Neural cell (in vitro differentiated cells): ENCODE measurements around the gene OR52A1. TPM values are rescaled to one million over a fixed set of nuclear protein-coding genes. Genes with fewer than 3 reads are reported as not detected.

Experiments used
- H2AFZ ChIP-seq: fragments of 200-600, 300-800 bp; sonication (generic), shearing (Covaris generic); 2 replicates; pipeline ENCODE4 v1.6.0; 2014; ENCODE audit warnings: low read depth, mild to moderate bottlenecking, antibody characterized with exemption, low read length, moderate library complexity
- H3F3A ChIP-seq: fragments of 200-600 bp; shearing (Covaris generic); 2 replicates; pipeline ENCODE4 v1.6.1; 2016; ENCODE audit warnings: mild to moderate bottlenecking, moderate library complexity, mixed read lengths, antibody characterized with exemption, low read length; ENCODE audit not compliant: insufficient read depth, poor library complexity, severe bottlenecking
- H3K27ac ChIP-seq: fragments of 200-600, 300-800 bp; sonication (generic), shearing (Covaris generic); 2 replicates; pipeline ENCODE4 v1.5.1; 2014; ENCODE audit warnings: mild to moderate bottlenecking, low read length, moderate library complexity
- H3K27me3 ChIP-seq: fragments of 300-800, 200-600 bp; sonication (generic), shearing (Covaris generic); 2 replicates; pipeline ENCODE4 v1.6.0; 2014; ENCODE audit warnings: mild to moderate bottlenecking, low read depth, low read length, moderate library complexity; ENCODE audit not compliant: insufficient read depth
- H3K36me3 ChIP-seq: fragments of 300-800, 200-600 bp; sonication (generic), shearing (Covaris generic); 2 replicates; pipeline ENCODE4 v1.5.1; 2014; ENCODE audit warnings: mild to moderate bottlenecking, antibody characterized with exemption, low read length, moderate library complexity; ENCODE audit not compliant: insufficient read depth
- H3K4me2 ChIP-seq: fragments of 300-800, 200-600 bp; sonication (generic), shearing (Covaris generic); 2 replicates; pipeline ENCODE4 v1.6.0; 2014; ENCODE audit warnings: mild to moderate bottlenecking, low read length
- H3K4me3 ChIP-seq: fragments of 300-800, 200-600 bp; sonication (generic), shearing (Covaris generic); 2 replicates; pipeline ENCODE4 v1.5.1; 2014; ENCODE audit warnings: mild to moderate bottlenecking, low read length, moderate library complexity
- H3K79me2 ChIP-seq: fragments of 200-600 bp; shearing (Covaris generic); replicated peaks from 2 replicates; pipeline ENCODE4 v1.6.0; 2014; ENCODE audit warnings: mild to moderate bottlenecking, low read length, moderate library complexity; ENCODE audit not compliant: insufficient read depth
- H3K9ac ChIP-seq: fragments of 300-800, 200-600 bp; sonication (generic), shearing (Covaris generic); 2 replicates; pipeline ENCODE4 v1.6.1; 2016; ENCODE audit warnings: mild to moderate bottlenecking, low read length, mixed read lengths
- H3K9me2 ChIP-seq: fragments of 200-600 bp; shearing (Covaris generic); 2 replicates; pipeline ENCODE4 v1.6.1; 2016; ENCODE audit warnings: mild to moderate bottlenecking, low read length, mixed read lengths; ENCODE audit not compliant: insufficient read depth
- H3K9me3 ChIP-seq: fragments of 200-600, 300-800 bp; sonication (generic), shearing (Covaris generic); 2 replicates; pipeline ENCODE4 v1.6.1; 2016; ENCODE audit warnings: mild to moderate bottlenecking, mixed run types, low read length, moderate library complexity, mixed read lengths
- H4K20me1 ChIP-seq: fragments of 200-600 bp; shearing (Covaris generic); 2 replicates; pipeline ENCODE4 v1.6.1; 2016; ENCODE audit warnings: mild to moderate bottlenecking, mixed run types; ENCODE audit not compliant: insufficient read depth
- CTCF ChIP-seq: fragments of 450-650 bp; IDR thresholded peaks from 2 replicates; pipeline ENCODE4 v1.5.1; 2014; ENCODE audit warnings: antibody characterized with exemption, mild to moderate bottlenecking, moderate library complexity; ENCODE audit not compliant: poor library complexity, severe bottlenecking
- EP300 ChIP-seq: fragments of 450-650 bp; conservative IDR thresholded peaks from 2 replicates; pipeline ENCODE4 v1.6.1; 2014; ENCODE audit warnings: antibody characterized with exemption, mild to moderate bottlenecking, moderate library complexity; ENCODE audit not compliant: poor library complexity, severe bottlenecking
- EZH2 ChIP-seq: fragments of 200-600, 300-800 bp; shearing (Covaris generic), sonication (generic); IDR thresholded peaks from 2 replicates; pipeline ENCODE4 v1.6.1; 2014; ENCODE audit warnings: antibody characterized with exemption, low read length, borderline replicate concordance, mild to moderate bottlenecking; ENCODE audit not compliant: insufficient read depth, poor library complexity, severe bottlenecking
- MXI1 ChIP-seq: fragments of 450-650 bp; conservative IDR thresholded peaks from 2 replicates; pipeline ENCODE4 v1.6.1; 2014; ENCODE audit warnings: antibody characterized with exemption, mild to moderate bottlenecking; ENCODE audit not compliant: poor library complexity, severe bottlenecking
- POLR2AphosphoS5 ChIP-seq: IDR thresholded peaks from 2 replicates; pipeline ENCODE4 v1.6.1; 2012
- RAD21 ChIP-seq: fragments of 450-650 bp; conservative IDR thresholded peaks from 2 replicates; pipeline ENCODE4 v1.6.1; 2014; ENCODE audit warnings: antibody characterized with exemption, mild to moderate bottlenecking, moderate library complexity
- SMC3 ChIP-seq: fragments of 450-650 bp; conservative IDR thresholded peaks from 2 replicates; pipeline ENCODE4 v1.6.1; 2014; ENCODE audit warnings: antibody characterized with exemption, mild to moderate bottlenecking, moderate library complexity; ENCODE audit not compliant: poor library complexity
- TAF1 ChIP-seq: IDR thresholded peaks from 2 replicates; pipeline ENCODE4 v1.6.1; 2012; ENCODE audit warnings: low read depth
- polyA plus RNA-seq: library from polyadenylated mRNA; depleted of rRNA; stranded (reverse); fragments of >200 nt; gene quantifications from 2 replicates; pipeline ENCODE4 v1.2.3, GENCODE V29; 2014
- TF ChIP-seq, protein P1 (sequence below): IDR thresholded peaks from 2 replicates; pipeline ENCODE4 v1.6.1; 2012; ENCODE audit warnings: borderline replicate concordance

The OR52A1 gene
- polyA plus RNA-seq, 1 donor from 2014 or later, result not detected

- TF ChIP-seq, protein P1, sequence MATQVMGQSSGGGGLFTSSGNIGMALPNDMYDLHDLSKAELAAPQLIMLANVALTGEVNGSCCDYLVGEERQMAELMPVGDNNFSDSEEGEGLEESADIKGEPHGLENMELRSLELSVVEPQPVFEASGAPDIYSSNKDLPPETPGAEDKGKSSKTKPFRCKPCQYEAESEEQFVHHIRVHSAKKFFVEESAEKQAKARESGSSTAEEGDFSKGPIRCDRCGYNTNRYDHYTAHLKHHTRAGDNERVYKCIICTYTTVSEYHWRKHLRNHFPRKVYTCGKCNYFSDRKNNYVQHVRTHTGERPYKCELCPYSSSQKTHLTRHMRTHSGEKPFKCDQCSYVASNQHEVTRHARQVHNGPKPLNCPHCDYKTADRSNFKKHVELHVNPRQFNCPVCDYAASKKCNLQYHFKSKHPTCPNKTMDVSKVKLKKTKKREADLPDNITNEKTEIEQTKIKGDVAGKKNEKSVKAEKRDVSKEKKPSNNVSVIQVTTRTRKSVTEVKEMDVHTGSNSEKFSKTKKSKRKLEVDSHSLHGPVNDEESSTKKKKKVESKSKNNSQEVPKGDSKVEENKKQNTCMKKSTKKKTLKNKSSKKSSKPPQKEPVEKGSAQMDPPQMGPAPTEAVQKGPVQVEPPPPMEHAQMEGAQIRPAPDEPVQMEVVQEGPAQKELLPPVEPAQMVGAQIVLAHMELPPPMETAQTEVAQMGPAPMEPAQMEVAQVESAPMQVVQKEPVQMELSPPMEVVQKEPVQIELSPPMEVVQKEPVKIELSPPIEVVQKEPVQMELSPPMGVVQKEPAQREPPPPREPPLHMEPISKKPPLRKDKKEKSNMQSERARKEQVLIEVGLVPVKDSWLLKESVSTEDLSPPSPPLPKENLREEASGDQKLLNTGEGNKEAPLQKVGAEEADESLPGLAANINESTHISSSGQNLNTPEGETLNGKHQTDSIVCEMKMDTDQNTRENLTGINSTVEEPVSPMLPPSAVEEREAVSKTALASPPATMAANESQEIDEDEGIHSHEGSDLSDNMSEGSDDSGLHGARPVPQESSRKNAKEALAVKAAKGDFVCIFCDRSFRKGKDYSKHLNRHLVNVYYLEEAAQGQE, result no peak
- TF ChIP-seq CTCF, result no peak
- TF ChIP-seq POLR2AphosphoS5, result no peak
- TF ChIP-seq TAF1, result no peak
- TF ChIP-seq MXI1, result no peak
- TF ChIP-seq SMC3, result no peak
- no peak for TF ChIP-seq RAD21
- no peak for TF ChIP-seq EP300
- TF ChIP-seq EZH2, result no peak
- no peak overlapping the region for H3K27ac ChIP-seq
Observed at GRCh38 chr11:5137014-5137413, 17.5 kb downstream of the OR52A1 start.

GRCh38 chr11:5136261-5136660 lies 18.3 kb downstream of the OR52A1 start:
- no peaks in the 10 kb centered on the region for H3K27me3 ChIP-seq
- no peak overlapping the region for H3K4me3 ChIP-seq
- no peaks in the 10 kb centered on the region for H4K20me1 ChIP-seq
- no peak overlapping the region for H3K27ac ChIP-seq
- no peak for TF ChIP-seq RAD21
- TF ChIP-seq, protein P1, result no peak
- no peak for TF ChIP-seq TAF1
- TF ChIP-seq POLR2AphosphoS5, result no peak
- no peak for TF ChIP-seq MXI1
- TF ChIP-seq EP300, result no peak
- TF ChIP-seq SMC3, result no peak
- TF ChIP-seq CTCF, result no peak
- no peak for TF ChIP-seq EZH2
- H3K79me2 ChIP-seq, result no peaks in the 10 kb centered on the region
- H3K9me3 ChIP-seq, result no peaks in the 10 kb centered on the region
- no peaks in the 10 kb centered on the region for H3F3A ChIP-seq
- H2AFZ ChIP-seq, result no peak overlapping the region
- no peaks in the 10 kb centered on the region for H3K9me2 ChIP-seq
- H3K9ac ChIP-seq, result no peak overlapping the region
- H3K4me2 ChIP-seq, result no peak overlapping the region
- no peaks in the 10 kb centered on the region for H3K36me3 ChIP-seq

More at GRCh38 chr11:5137014-5137413, 17.5 kb downstream of the OR52A1 start:
- no peak overlapping the region for H3K9ac ChIP-seq
- no peak overlapping the region for H3K4me2 ChIP-seq
- no peaks in the 10 kb centered on the region for H3K36me3 ChIP-seq
- H4K20me1 ChIP-seq, result no peaks in the 10 kb centered on the region
- no peaks in the 10 kb centered on the region for H3K9me3 ChIP-seq
- no peaks in the 10 kb centered on the region for H3K79me2 ChIP-seq
- no peaks in the 10 kb centered on the region for H3F3A ChIP-seq
- no peak overlapping the region for H2AFZ ChIP-seq
- H3K4me3 ChIP-seq, result no peak overlapping the region
- no peaks in the 10 kb centered on the region for H3K27me3 ChIP-seq
- no peaks in the 10 kb centered on the region for H3K9me2 ChIP-seq
